Gastrocnemius medialis (tissue), 4 donors: Measurements from ENCODE around the gene PGM2. TPM values are rescaled to one million over a fixed set of nuclear protein-coding genes. Genes with fewer than 3 reads are reported as not detected.

Experiments
- ATAC-seq, 2 donors: fragments of 150-250 bp; one replicate each; pipeline ENCODE4 v1.9.1; 2016
- DNase-seq, 2 donors: peaks; one replicate each; pipeline ENCODE4 v3.0.0-alpha.2; 2019
- H3K27ac ChIP-seq, 4 donors: fragments of 200-600 bp; sonication (generic); 1 replicate in 1 of 4; 2 replicates in 3 of 4; pipeline ENCODE4 v1.5.1; 2016 to 2018; ENCODE audit warnings: mild to moderate bottlenecking in 2 of 4, moderate library complexity in 1 of 4
- H3K27me3 ChIP-seq, 3 donors: fragments of 200-600 bp; sonication (generic) in 2 of 3; 1 replicate in 1 of 3; 2 replicates in 2 of 3; pipeline versions ENCODE4 v1.5.1 to v1.6.0; 2016 to 2019; ENCODE audit warnings: mild to moderate bottlenecking in 1 of 3, moderate library complexity in 1 of 3
- H3K36me3 ChIP-seq, 2 donors: fragments of 200-600 bp; sonication (generic) in 1 of 2; one replicate each; pipeline ENCODE4 v1.5.1; 2017 to 2018
- H3K4me1 ChIP-seq, 2 donors: fragments of 200-600 bp; sonication (generic) in 1 of 2; one replicate each; pipeline ENCODE4 v1.5.1; 2016 to 2017; ENCODE audit warnings: mild to moderate bottlenecking in 2 of 2
- H3K4me3 ChIP-seq, 4 donors: fragments of 200-600 bp; sonication (generic) in 3 of 4; 1 replicate in 1 of 4; 2 replicates in 3 of 4; pipeline ENCODE4 v1.5.1; 2016 to 2019; ENCODE audit warnings: mild to moderate bottlenecking in 2 of 4
- H3K9me3 ChIP-seq, 3 donors: fragments of 200-600 bp; sonication (generic) in 2 of 3; 1 replicate in 1 of 3; 2 replicates in 2 of 3; pipeline ENCODE4 v1.5.1; 2016 to 2019
- POLR2A ChIP-seq, 2 donors: fragments of 450-650 bp; IDR thresholded peaks; one replicate each; pipeline ENCODE4 v1.6.1; 2017; ENCODE audit warnings: antibody characterized with exemption in 2 of 2, mild to moderate bottlenecking in 2 of 2, moderate library complexity in 2 of 2
- in situ Hi-C, 4 donors: fragments of 200-750 bp; cut with MboI; loops; one replicate each; pipeline versions ENCODE4 v1.15.0 to v1.8.0; 2017; ENCODE audit warnings: low sequenced_read_pairs in 4 of 4
- intact Hi-C: fragments of 100-400 bp; cut with DNase I; formaldehyde crosslinking; loops from one replicate; pipeline ENCODE4 v1.15.1; 2023; ENCODE audit warnings: low total_unique reads
- total RNA-seq, 4 donors: library from RNA; depleted of rRNA; stranded (reverse); fragments of >200 nt; gene quantifications; one replicate each; pipeline versions ENCODE4 v1.1.0 to v1.2.3, GENCODE V29; 2016
- TF ChIP-seq, protein P1 (sequence below), 5 experiments: fragments of 450-650 bp in 3 of 5; fragments of 200-600 bp in 2 of 5; sonication (generic) in 2 of 5; IDR thresholded peaks in 4 of 5; conservative IDR thresholded peaks in 1 of 5; 1 replicate in 4 of 5; 2 replicates in 1 of 5; pipeline ENCODE4 v1.5.1; 2016 to 2019; ENCODE audit warnings: antibody characterized with exemption in 5 of 5, mild to moderate bottlenecking in 3 of 5, moderate library complexity in 3 of 5

The PGM2 gene
- total RNA-seq, 4 donors from 2014 or later, result 0.92 to 3.7 (median 2.1) TPM

DNA sequence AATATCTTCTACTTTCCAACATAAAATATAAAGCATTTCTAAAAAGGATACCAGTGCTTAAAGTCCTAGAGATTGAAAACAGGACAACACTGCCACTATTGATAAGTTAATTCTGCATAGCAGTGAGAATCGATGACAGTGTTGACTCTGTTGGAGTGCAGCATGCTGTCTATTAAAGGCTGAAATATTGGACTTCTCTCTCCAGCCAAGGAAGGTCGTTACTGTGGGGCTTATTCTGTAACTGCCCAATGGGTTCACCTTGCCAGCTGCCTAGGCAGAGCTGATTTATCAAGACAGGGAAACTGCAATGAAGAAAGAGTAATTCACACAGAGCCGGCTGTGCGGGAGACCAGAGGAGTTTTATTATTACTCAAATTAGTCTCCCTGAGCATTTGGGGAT is 37.7 kb upstream of the PGM2 start:
- Histone ChIP-seq H3K4me3 (no peak overlapping the region), H3K27me3 (no peaks in the 10 kb centered on the region), H3K27ac (no peak overlapping the region), H3K36me3 (no peaks in the 10 kb centered on the region), H3K9me3 (no peaks in the 10 kb centered on the region), H3K4me1 (no peaks in the 10 kb centered on the region)
- intact Hi-C loops, result no loop called here
- in situ Hi-C loops, result loop anchor here in 2 of 4 donors (5.0 kb wide), 1 partner anchor 187 kb away; no protein-coding TSS in a partner anchor
- TF ChIP-seq POLR2A (IDR thresholded peaks at IDR 0.05), result no peak
- TF ChIP-seq, protein P1, sequence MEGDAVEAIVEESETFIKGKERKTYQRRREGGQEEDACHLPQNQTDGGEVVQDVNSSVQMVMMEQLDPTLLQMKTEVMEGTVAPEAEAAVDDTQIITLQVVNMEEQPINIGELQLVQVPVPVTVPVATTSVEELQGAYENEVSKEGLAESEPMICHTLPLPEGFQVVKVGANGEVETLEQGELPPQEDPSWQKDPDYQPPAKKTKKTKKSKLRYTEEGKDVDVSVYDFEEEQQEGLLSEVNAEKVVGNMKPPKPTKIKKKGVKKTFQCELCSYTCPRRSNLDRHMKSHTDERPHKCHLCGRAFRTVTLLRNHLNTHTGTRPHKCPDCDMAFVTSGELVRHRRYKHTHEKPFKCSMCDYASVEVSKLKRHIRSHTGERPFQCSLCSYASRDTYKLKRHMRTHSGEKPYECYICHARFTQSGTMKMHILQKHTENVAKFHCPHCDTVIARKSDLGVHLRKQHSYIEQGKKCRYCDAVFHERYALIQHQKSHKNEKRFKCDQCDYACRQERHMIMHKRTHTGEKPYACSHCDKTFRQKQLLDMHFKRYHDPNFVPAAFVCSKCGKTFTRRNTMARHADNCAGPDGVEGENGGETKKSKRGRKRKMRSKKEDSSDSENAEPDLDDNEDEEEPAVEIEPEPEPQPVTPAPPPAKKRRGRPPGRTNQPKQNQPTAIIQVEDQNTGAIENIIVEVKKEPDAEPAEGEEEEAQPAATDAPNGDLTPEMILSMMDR (IDR thresholded peaks at IDR 0.05 in 4 of 5, conservative IDR thresholded peaks at IDR 0.05 in 1 of 5), result no peak
- DNase-seq, result no peak
- ATAC-seq, result no peak

DNA sequence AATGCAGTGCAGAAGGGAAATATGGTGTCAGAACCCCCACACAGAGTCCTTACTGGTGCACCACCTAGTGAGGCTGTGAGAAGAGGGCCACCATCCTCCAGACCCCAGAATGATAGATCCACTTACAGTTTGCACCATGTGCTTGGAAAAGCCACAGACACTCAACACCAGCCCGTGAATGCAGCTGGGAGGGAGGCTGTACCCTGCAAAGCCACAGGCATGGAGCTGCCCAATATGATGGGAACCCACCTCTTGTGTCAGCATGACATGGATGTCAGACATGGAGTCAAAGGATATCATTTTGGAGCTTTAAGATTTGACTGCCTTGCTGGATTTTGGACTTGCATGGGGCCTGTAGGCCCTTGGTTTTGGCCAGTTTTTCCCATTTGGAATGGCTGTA is 34.2 kb upstream of the PGM2 start:
- in situ Hi-C loops, result loop anchor here in 2 of 4 donors (10.0 kb wide), 2 partner anchors 57 to 187 kb away; no protein-coding TSS in a partner anchor
- Histone ChIP-seq H3K4me1 (peaks cover 6 to 8% of the 10 kb centered on the region in 2 donors), H3K9me3 (no peaks in the 10 kb centered on the region), H3K27ac (no peak overlapping the region), H3K4me3 (no peak overlapping the region), H3K27me3 (no peaks in the 10 kb centered on the region), H3K36me3 (no peaks in the 10 kb centered on the region)
- DNase-seq (no peak), ATAC-seq (no peak)
- TF ChIP-seq, protein P1 (IDR thresholded peaks at IDR 0.05 in 4 of 5, conservative IDR thresholded peaks at IDR 0.05 in 1 of 5), result no peak
- TF ChIP-seq POLR2A (IDR thresholded peaks at IDR 0.05), result no peak
- intact Hi-C loops, result loop anchor here (5.0 kb wide), 1 partner anchor 340 kb away; a partner anchor contains a TSS

DNA sequence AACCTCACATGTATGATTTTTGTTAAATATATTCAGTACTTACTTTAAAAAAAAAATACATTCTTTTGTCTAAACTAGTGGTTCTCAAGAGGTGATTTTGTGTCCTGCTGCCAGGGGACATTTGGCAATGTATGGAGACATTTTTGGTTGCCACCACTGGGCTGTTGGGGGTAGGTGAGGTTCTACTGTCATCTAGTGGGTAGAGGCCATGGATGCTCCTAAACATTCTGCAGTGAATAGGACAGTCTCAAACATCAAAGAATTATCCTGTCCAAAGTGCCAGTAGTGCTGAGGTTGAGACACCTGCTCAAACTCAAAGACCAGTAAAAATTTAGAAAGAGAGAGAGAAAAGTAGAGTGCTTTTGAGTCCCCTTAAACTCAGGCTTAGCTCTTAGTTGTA is 32.9 kb upstream of the PGM2 start:
- no peak for DNase-seq
- Histone ChIP-seq H3K27ac (no peak overlapping the region), H3K9me3 (no peaks in the 10 kb centered on the region), H3K36me3 (no peaks in the 10 kb centered on the region), H3K4me3 (no peak overlapping the region), H3K27me3 (no peaks in the 10 kb centered on the region), H3K4me1 (peaks cover 18 to 21% of the 10 kb centered on the region in 2 donors)
- TF ChIP-seq POLR2A (IDR thresholded peaks at IDR 0.05), result no peak
- TF ChIP-seq, protein P1 (IDR thresholded peaks at IDR 0.05 in 4 of 5, conservative IDR thresholded peaks at IDR 0.05 in 1 of 5), result peak; percentile 35 to 71 (median 66)
- peak; percentile 35 to 68 for ATAC-seq
- intact Hi-C loops, result loop anchor here (1.0 to 5.0 kb wide), 2 partner anchors 190 to 341 kb away; a partner anchor contains a TSS
- in situ Hi-C loops, result loop anchor here in 2 of 4 donors (10.0 kb wide), 2 partner anchors 59 to 189 kb away; no protein-coding TSS in a partner anchor

DNA sequence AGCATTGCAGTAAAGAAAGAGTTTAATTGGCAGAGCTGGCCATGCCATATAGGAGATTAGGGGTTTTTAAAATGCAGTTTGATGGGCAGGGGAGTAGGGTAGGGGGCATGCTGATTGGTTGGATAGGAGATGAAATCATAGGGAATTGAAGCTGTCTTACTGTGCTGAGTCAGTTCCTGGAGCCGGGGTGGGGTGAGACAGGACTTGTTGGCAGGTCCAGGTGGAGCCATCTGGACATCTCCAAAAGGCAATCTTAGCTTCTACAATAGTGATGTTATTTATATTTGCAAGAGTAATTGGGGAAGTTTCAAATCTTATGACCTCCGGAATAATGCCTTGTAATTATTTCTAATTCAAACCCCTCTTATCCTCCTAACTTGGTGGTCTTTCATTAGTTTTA is 32.4 kb upstream of the PGM2 start:
- no peak overlapping the region for H3K27ac ChIP-seq
- no peaks in the 10 kb centered on the region for H3K27me3 ChIP-seq
- H3K9me3 ChIP-seq, result no peaks in the 10 kb centered on the region
- peaks cover 19 to 23% of the 10 kb centered on the region in 2 donors for H3K4me1 ChIP-seq
- intact Hi-C loops, result loop anchor here (5.0 kb wide), 1 partner anchor 342 kb away; a partner anchor contains a TSS
- H3K4me3 ChIP-seq, result no peak overlapping the region
- in situ Hi-C loops, result loop anchor here in 2 of 4 donors (10.0 kb wide), 2 partner anchors 59 to 189 kb away; no protein-coding TSS in a partner anchor
- TF ChIP-seq POLR2A (IDR thresholded peaks at IDR 0.05), result no peak
- TF ChIP-seq, protein P1 (IDR thresholded peaks at IDR 0.05 in 4 of 5, conservative IDR thresholded peaks at IDR 0.05 in 1 of 5), result no peak
- no peak for DNase-seq
- no peaks in the 10 kb centered on the region for H3K36me3 ChIP-seq
- no peak for ATAC-seq
